Stomach (tissue), 19 donors: ENCODE measurements around the gene DEPDC1B. TPM values are rescaled to one million over a fixed set of nuclear protein-coding genes. Genes with fewer than 3 reads are reported as not detected.

ENCODE experiments used
- DNase-seq, 2 donors: peaks; one replicate each; pipeline versions ENCODE4 v3.0.0 to v3.0.0-alpha.2; 2013 to 2019
- H3K27ac ChIP-seq, 5 donors: fragments of 200-600 bp in 4 of 5; sonication (generic) in 4 of 5; one replicate each; pipeline ENCODE4 v1.5.1; 2013 to 2019; ENCODE audit warnings: mild to moderate bottlenecking in 1 of 5, moderate library complexity in 1 of 5
- H3K27me3 ChIP-seq, 3 donors: fragments of 200-600 bp; sonication (generic); one replicate each; pipeline ENCODE4 v1.5.1; 2017 to 2019; ENCODE audit warnings: mixed run types in 1 of 3
- H3K36me3 ChIP-seq, 4 donors: fragments of 200-600 bp; sonication (generic); 1 replicate in 3 of 4; 2 replicates in 1 of 4; pipeline ENCODE4 v1.5.1; 2016 to 2019
- H3K4me1 ChIP-seq, 4 donors: fragments of 200-600 bp; sonication (generic); one replicate each; pipeline ENCODE4 v1.5.1; 2016 to 2019
- H3K4me3 ChIP-seq, 4 donors: fragments of 200-600 bp; sonication (generic) in 3 of 4; one replicate each; pipeline ENCODE4 v1.5.1; 2016 to 2019; ENCODE audit warnings: mild to moderate bottlenecking in 1 of 4
- H3K9me3 ChIP-seq, 4 donors: fragments of 200-600 bp; sonication (generic); one replicate each; pipeline ENCODE4 v1.5.1; 2016 to 2019
- CTCF ChIP-seq, 7 experiments: fragments of 450-650 bp in 4 of 7; fragments of 200-600 bp in 3 of 7; sonication (generic) in 3 of 7; IDR thresholded peaks; one replicate each; pipeline ENCODE4 v1.5.1; 2016 to 2019; ENCODE audit warnings: antibody characterized with exemption in 7 of 7, control low read depth in 2 of 7, mild to moderate bottlenecking in 1 of 7
- EP300 ChIP-seq: sonication (generic); formaldehyde crosslinking; IDR thresholded peaks from one replicate; pipeline ENCODE4 v1.6.1; 2017; ENCODE audit warnings: antibody characterized with exemption
- POLR2A ChIP-seq, 4 donors: fragments of 450-650 bp; IDR thresholded peaks; one replicate each; pipeline ENCODE4 v1.6.1; 2016; ENCODE audit warnings: antibody characterized with exemption in 4 of 4, control low read depth in 2 of 4, mild to moderate bottlenecking in 1 of 4, moderate library complexity in 1 of 4
- POLR2AphosphoS5 ChIP-seq, 3 donors: sonication (generic); formaldehyde crosslinking; IDR thresholded peaks; one replicate each; pipeline ENCODE4 v1.6.1; 2016; ENCODE audit warnings: antibody characterized with exemption in 3 of 3
- WGBS, 5 donors: extraction: QIAGEN DNeasy Blood & Tissue Kit in 3 of 5; methylation state at CpG; one replicate each; pipeline versions ENCODE4 v1.1.5 to v1.1.7; 2013 to 2018; 5-methylcytosine and 5-hydroxymethylcytosine counted together
- intact Hi-C: fragments of 100-400 bp; cut with DNase I; formaldehyde crosslinking; loops from one replicate; pipeline ENCODE4 v1.15.1; 2023; ENCODE audit warnings: low total_unique reads
- long read RNA-seq, 10 donors: transcript quantifications; one replicate each; lab custom pipeline, GENCODE V29; 2026
- polyA plus RNA-seq, 3 donors: library from polyadenylated mRNA; stranded (reverse); fragments of 200-250 nt; gene quantifications; one replicate each; pipeline ENCODE4 v1.2.3, GENCODE V29; 2013
- total RNA-seq, 5 donors: library from RNA; depleted of rRNA; stranded (reverse); fragments of >200 nt; gene quantifications; one replicate each; pipeline versions ENCODE4 v1.1.0 to v1.2.3, GENCODE V29; 2014 to 2016
- donor health status: healthy with polysubstance abuse.
- donor health status: Bipolar disorder and iron deficiency.
- donor health status: healthy.

Gene DEPDC1B
- total RNA-seq (10 to 100 TPM in 1 of 5 donors, 1 to 10 TPM in 2, under 1 TPM in 1, not detected in 1; 0.14 to 40.6 (median 4.3) TPM), polyA plus RNA-seq (1 to 10 TPM; 1.7 to 2.3 (median 1.9) TPM)
- long read RNA-seq, donor 1 = 0 reads
- long read RNA-seq, donor 2 = 0 reads
- long read RNA-seq, donor 3 = 0 reads
- long read RNA-seq, donor 4 = 0 reads
- long read RNA-seq, donor 5, partial matches to known transcripts = 0 of 4 reads
- long read RNA-seq, donor 5, other reads (novel, unspliced or antisense) = 0 of 4 reads
- long read RNA-seq, donor 6, partial matches to known transcripts = 11 of 11 reads
- long read RNA-seq, donor 6, other reads (novel, unspliced or antisense) = 0 of 11 reads
- long read RNA-seq, donor 7, partial matches to known transcripts = 0 of 1 reads
- long read RNA-seq, donor 7, other reads (novel, unspliced or antisense) = 0 of 1 reads
- long read RNA-seq, donor 8, partial matches to known transcripts = 0 of 2 reads
- long read RNA-seq, donor 8, other reads (novel, unspliced or antisense) = 0 of 2 reads
- long read RNA-seq, donor 9 = 0 reads
- long read RNA-seq, donor 10 = 0 reads

GRCh38 chr5:60699609-60700415 is at the start of gene DEPDC1B:
DEPDC1B (minus strand) TSS chr5:60700166; CDS start chr5:60700093, 73 bp downstream.
- DNase-seq = peak; percentile 86 to 97
- WGBS, 5 donors = 0 to 3% (median 0%) methylated on average over 22 to 72 of the region's 72 CpGs
- intact Hi-C loops = no loop called here

GRCh38 chr5:60744682-60745081 is 44.7 kb upstream of the DEPDC1B start:
- no peak for DNase-seq
- Histone ChIP-seq H3K36me3 (no peaks in the 10 kb centered on the region), H3K27me3 (no peaks in the 10 kb centered on the region), H3K27ac (no peak overlapping the region), H3K4me3 (no peak overlapping the region), H3K4me1 (no peaks in the 10 kb centered on the region), H3K9me3 (peaks cover 0 to 15% (median 10%) of the 10 kb centered on the region in 4 donors)
- intact Hi-C loops = no loop called here
- TF ChIP-seq CTCF (IDR thresholded peaks at IDR 0.05) (no peak), POLR2AphosphoS5 (IDR thresholded peaks at IDR 0.05) (no peak), EP300 (no peak), POLR2A (IDR thresholded peaks at IDR 0.05) (no peak)
- WGBS, 5 donors = 94 to 97% (median 97%) methylated on average over 6 of the region's 6 CpGs

More at GRCh38 chr5:60699609-60700415, at the start of gene DEPDC1B:
- Histone ChIP-seq H3K36me3 (no peaks in the 10 kb centered on the region), H3K9me3 (no peaks in the 10 kb centered on the region), H3K27ac (peak within 1 kb of the TSS; percentile 66 to 89 (median 79)), H3K27me3 (peaks cover 0 to 4% (median 0%) of the 10 kb centered on the region in 3 donors), H3K4me1 (peaks cover 8 to 24% (median 17%) of the 10 kb centered on the region in 4 donors), H3K4me3 (peak within 1 kb of the TSS; percentile 72 to 85 (median 78))
- no peak for TF ChIP-seq EP300
- peak; percentile 12 to 59 (median 34) for TF ChIP-seq POLR2AphosphoS5 (IDR thresholded peaks at IDR 0.05)

GRCh38 chr5:60743511-60744314 is 43.7 kb upstream of the DEPDC1B start:
- 91 to 97% (median 95%) methylated on average over 17 to 40 of the region's 40 CpGs for WGBS, 5 donors

More at GRCh38 chr5:60743511-60744314, 43.7 kb upstream of the DEPDC1B start:
- H3K4me1 ChIP-seq = no peaks in the 10 kb centered on the region
- H3K36me3 ChIP-seq = no peaks in the 10 kb centered on the region
- no peaks in the 10 kb centered on the region for H3K27me3 ChIP-seq
- H3K4me3 ChIP-seq = no peak overlapping the region
- TF ChIP-seq POLR2A (IDR thresholded peaks at IDR 0.05) = no peak
- no peak for TF ChIP-seq CTCF (IDR thresholded peaks at IDR 0.05)
- TF ChIP-seq EP300 = no peak
- no peak for TF ChIP-seq POLR2AphosphoS5 (IDR thresholded peaks at IDR 0.05)
- DNase-seq = no peak
- intact Hi-C loops = no loop called here
- peaks cover 0 to 15% (median 11%) of the 10 kb centered on the region in 4 donors for H3K9me3 ChIP-seq
- H3K27ac ChIP-seq = no peak overlapping the region
